ENCODE measurements around the gene SCYL1.

The SCYL1 gene

GRCh38 chr11:65572356-65573051 is 47.6 kb downstream of the SCYL1 start, which contains the start of gene FAM89B:
TSS of gene FAM89B (plus strand) at chr11:65572538. CDS start at chr11:65572670, 132 bp downstream.
- H3K27ac ChIP-seq (ENCODE audit: low read depth, low read length) = peak within 1 kb of the TSS; percentile 95
- peak within 1 kb of the TSS; percentile 6 for H3K9ac ChIP-seq (ENCODE audit: low read length)

GRCh38 chr11:65573391-65574079 is 48.7 kb downstream of the SCYL1 start:
- Histone ChIP-seq H3K9me3 (ENCODE audit: low read length) (no peaks in the 10 kb centered on the region), H3K4me1 (ENCODE audit: insufficient read depth, low read length) (peaks cover 55% of the 10 kb centered on the region), H3K9ac (ENCODE audit: low read length) (peak overlapping the region; percentile 6), H3K27me3 (ENCODE audit: control insufficient read depth in 1 of 2, insufficient read depth in 2 of 2, low read length in 2 of 2) (no peaks in the 10 kb centered on the region), H3K4me3 (ENCODE audit: low read depth in 1 of 2, low read length in 2 of 2) (peak overlapping the region; percentile 52 to 66), H3K27ac (ENCODE audit: low read depth, low read length) (peak overlapping the region; percentile 87), H3K36me3 (ENCODE audit: insufficient read depth, low read length) (peaks cover 6% of the 10 kb centered on the region)

More at GRCh38 chr11:65572356-65573051, 47.6 kb downstream of the SCYL1 start, which contains the start of gene FAM89B:
- Histone ChIP-seq H3K4me1 (ENCODE audit: insufficient read depth, low read length) (peaks cover 55% of the 10 kb centered on the region), H3K27me3 (ENCODE audit: control insufficient read depth in 1 of 2, insufficient read depth in 2 of 2, low read length in 2 of 2) (no peaks in the 10 kb centered on the region), H3K36me3 (ENCODE audit: insufficient read depth, low read length) (peaks cover 5% of the 10 kb centered on the region), H3K9me3 (ENCODE audit: low read length) (no peaks in the 10 kb centered on the region), H3K4me3 (ENCODE audit: low read depth in 1 of 2, low read length in 2 of 2) (peak within 1 kb of the TSS; percentile 66 to 88)

- H3K4me3 ChIP-seq (ENCODE audit: low read depth in 1 of 2, low read length in 2 of 2) = peak overlapping the region; percentile 64 to 66
- no peaks in the 10 kb centered on the region for H3K9me3 ChIP-seq (ENCODE audit: low read length)
- H3K27ac ChIP-seq (ENCODE audit: low read depth, low read length) = peak overlapping the region; percentile 96
- H3K9ac ChIP-seq (ENCODE audit: low read length) = peak overlapping the region; percentile 34
- H3K4me1 ChIP-seq (ENCODE audit: insufficient read depth, low read length) = peaks cover 52% of the 10 kb centered on the region
- H3K36me3 ChIP-seq (ENCODE audit: insufficient read depth, low read length) = peaks cover 12% of the 10 kb centered on the region
- H3K27me3 ChIP-seq (ENCODE audit: control insufficient read depth in 1 of 2, insufficient read depth in 2 of 2, low read length in 2 of 2) = no peaks in the 10 kb centered on the region
Measured at GRCh38 chr11:65574109-65574810, 49.4 kb downstream of the SCYL1 start.

- Histone ChIP-seq H3K4me1 (ENCODE audit: insufficient read depth, low read length) (peaks cover 49% of the 10 kb centered on the region), H3K9me3 (ENCODE audit: low read length) (no peaks in the 10 kb centered on the region), H3K27ac (ENCODE audit: low read depth, low read length) (peak overlapping the region; percentile 96), H3K9ac (ENCODE audit: low read length) (peak overlapping the region; percentile 34), H3K4me3 (ENCODE audit: low read depth in 1 of 2, low read length in 2 of 2) (peak overlapping the region; percentile 58 to 64), H3K36me3 (ENCODE audit: insufficient read depth, low read length) (peaks cover 19% of the 10 kb centered on the region), H3K27me3 (ENCODE audit: control insufficient read depth in 1 of 2, insufficient read depth in 2 of 2, low read length in 2 of 2) (no peaks in the 10 kb centered on the region)
Measured at GRCh38 chr11:65574811-65575567, 50.1 kb downstream of the SCYL1 start.

GRCh38 chr11:65575568-65576231 is 50.8 kb downstream of the SCYL1 start, which contains the start of gene EHBP1L1:
TSS of gene EHBP1L1 (plus strand) at chr11:65576053. CDS start at chr11:65576303, 250 bp downstream.
- Histone ChIP-seq H3K36me3 (ENCODE audit: insufficient read depth, low read length) (peaks cover 26% of the 10 kb centered on the region), H3K9ac (ENCODE audit: low read length) (peak within 1 kb of the TSS; percentile 95), H3K4me3 (ENCODE audit: low read depth in 1 of 2, low read length in 2 of 2) (peak within 1 kb of the TSS; percentile 92 to 98), H3K27ac (ENCODE audit: low read depth, low read length) (peak within 1 kb of the TSS; percentile 96), H3K4me1 (ENCODE audit: insufficient read depth, low read length) (peaks cover 49% of the 10 kb centered on the region), H3K27me3 (ENCODE audit: control insufficient read depth in 1 of 2, insufficient read depth in 2 of 2, low read length in 2 of 2) (no peaks in the 10 kb centered on the region), H3K9me3 (ENCODE audit: low read length) (no peaks in the 10 kb centered on the region)

- Histone ChIP-seq H3K9me3 (ENCODE audit: low read length) (no peaks in the 10 kb centered on the region), H3K27me3 (ENCODE audit: control insufficient read depth in 1 of 2, insufficient read depth in 2 of 2, low read length in 2 of 2) (no peaks in the 10 kb centered on the region), H3K27ac (ENCODE audit: low read depth, low read length) (peak overlapping the region; percentile 96), H3K36me3 (ENCODE audit: insufficient read depth, low read length) (peaks cover 32% of the 10 kb centered on the region), H3K4me3 (ENCODE audit: low read depth in 1 of 2, low read length in 2 of 2) (peak overlapping the region; percentile 92 to 98), H3K4me1 (ENCODE audit: insufficient read depth, low read length) (peaks cover 42% of the 10 kb centered on the region), H3K9ac (ENCODE audit: low read length) (peak overlapping the region; percentile 95)
Measured at GRCh38 chr11:65576232-65576866, 51.5 kb downstream of the SCYL1 start.

GRCh38 chr11:65576867-65577755 is 52.2 kb downstream of the SCYL1 start:
- Histone ChIP-seq H3K36me3 (ENCODE audit: insufficient read depth, low read length) (peaks cover 40% of the 10 kb centered on the region), H3K9me3 (ENCODE audit: low read length) (no peaks in the 10 kb centered on the region), H3K9ac (ENCODE audit: low read length) (peak overlapping the region; percentile 95), H3K4me1 (ENCODE audit: insufficient read depth, low read length) (peaks cover 35% of the 10 kb centered on the region), H3K27me3 (ENCODE audit: control insufficient read depth in 1 of 2, insufficient read depth in 2 of 2, low read length in 2 of 2) (no peaks in the 10 kb centered on the region), H3K27ac (ENCODE audit: low read depth, low read length) (peak overlapping the region; percentile 96), H3K4me3 (ENCODE audit: low read depth in 1 of 2, low read length in 2 of 2) (peak overlapping the region; percentile 92 to 98)

- Histone ChIP-seq H3K9ac (ENCODE audit: low read length) (peak overlapping the region; percentile 95), H3K27me3 (ENCODE audit: control insufficient read depth in 1 of 2, insufficient read depth in 2 of 2, low read length in 2 of 2) (no peaks in the 10 kb centered on the region), H3K4me1 (ENCODE audit: insufficient read depth, low read length) (peaks cover 34% of the 10 kb centered on the region), H3K36me3 (ENCODE audit: insufficient read depth, low read length) (peaks cover 46% of the 10 kb centered on the region), H3K9me3 (ENCODE audit: low read length) (no peaks in the 10 kb centered on the region), H3K4me3 (ENCODE audit: low read depth in 1 of 2, low read length in 2 of 2) (peak overlapping the region; percentile 92 to 98), H3K27ac (ENCODE audit: low read depth, low read length) (peak overlapping the region; percentile 96)
Measured at GRCh38 chr11:65577756-65578109, 52.9 kb downstream of the SCYL1 start.

GRCh38 chr11:65578134-65578533 is 53.3 kb downstream of the SCYL1 start:
- Histone ChIP-seq H3K4me3 (ENCODE audit: low read depth in 1 of 2, low read length in 2 of 2) (peak overlapping the region; percentile 92 to 98), H3K27me3 (ENCODE audit: control insufficient read depth in 1 of 2, insufficient read depth in 2 of 2, low read length in 2 of 2) (no peaks in the 10 kb centered on the region), H3K27ac (ENCODE audit: low read depth, low read length) (peak overlapping the region; percentile 96), H3K4me1 (ENCODE audit: insufficient read depth, low read length) (peaks cover 33% of the 10 kb centered on the region), H3K36me3 (ENCODE audit: insufficient read depth, low read length) (peaks cover 50% of the 10 kb centered on the region), H3K9ac (ENCODE audit: low read length) (peak overlapping the region; percentile 95), H3K9me3 (ENCODE audit: low read length) (no peaks in the 10 kb centered on the region)
